HEK293 (cell line): ENCODE results near the gene HSH2D.
A peak's percentile ranks its signal among the peaks of the same experiment; 100 is the strongest.

Experiments
- GFI1B ChIP-seq: fragments of 450-650 bp; formaldehyde crosslinking; IDR thresholded peaks from 2 replicates; pipeline ENCODE4 v1.5.1; 2016; ENCODE audit warnings: missing biosample characterization, missing genetic modification characterization
- GLI4 ChIP-seq: fragments of 450-650 bp; formaldehyde crosslinking; IDR thresholded peaks from 2 replicates; pipeline ENCODE4 v1.5.1; 2016; ENCODE audit warnings: missing biosample characterization, missing genetic modification characterization
- KLF7 ChIP-seq: fragments of 450-650 bp; formaldehyde crosslinking; IDR thresholded peaks from 2 replicates; pipeline ENCODE4 v1.5.1; 2016; ENCODE audit warnings: missing biosample characterization, missing genetic modification characterization, borderline replicate concordance
- SCRT2 ChIP-seq: fragments of 450-650 bp; formaldehyde crosslinking; IDR thresholded peaks from 2 replicates; pipeline ENCODE4 v1.5.1; 2016; ENCODE audit warnings: missing biosample characterization, missing genetic modification characterization
- YY2 ChIP-seq: fragments of 450-650 bp; formaldehyde crosslinking; IDR thresholded peaks from 2 replicates; pipeline ENCODE4 v1.5.1; 2016; ENCODE audit warnings: missing biosample characterization, missing genetic modification characterization
- ZBTB20 ChIP-seq: fragments of 450-650 bp; formaldehyde crosslinking; IDR thresholded peaks from 2 replicates; pipeline ENCODE4 v1.5.1; 2016; ENCODE audit warnings: missing biosample characterization, missing genetic modification characterization
- ZFP37 ChIP-seq: fragments of 450-650 bp; formaldehyde crosslinking; IDR thresholded peaks from 2 replicates; pipeline ENCODE4 v1.5.1; 2016; ENCODE audit warnings: missing biosample characterization, missing genetic modification characterization
- ZIC2 ChIP-seq: fragments of 450-650 bp; formaldehyde crosslinking; IDR thresholded peaks from 2 replicates; pipeline ENCODE4 v1.5.1; 2016; ENCODE audit warnings: missing biosample characterization, missing genetic modification characterization
- ZNF10 ChIP-seq: fragments of 450-650 bp; formaldehyde crosslinking; IDR thresholded peaks from 2 replicates; pipeline ENCODE4 v1.5.1; 2017; ENCODE audit warnings: missing biosample characterization, missing genetic modification characterization
- ZNF140 ChIP-seq: fragments of 450-650 bp; formaldehyde crosslinking; IDR thresholded peaks from 2 replicates; pipeline ENCODE4 v1.5.1; 2016; ENCODE audit warnings: missing biosample characterization, missing genetic modification characterization
- ZNF223 ChIP-seq: fragments of 450-650 bp; formaldehyde crosslinking; IDR thresholded peaks from 2 replicates; pipeline ENCODE4 v1.5.1; 2016; ENCODE audit warnings: missing biosample characterization, missing genetic modification characterization
- ZNF292 ChIP-seq: fragments of 450-650 bp; formaldehyde crosslinking; IDR thresholded peaks from 2 replicates; pipeline ENCODE4 v1.5.1; 2016; ENCODE audit warnings: low read depth, missing biosample characterization, missing genetic modification characterization, borderline replicate concordance
- ZNF324 ChIP-seq: fragments of 450-650 bp; formaldehyde crosslinking; IDR thresholded peaks from 2 replicates; pipeline ENCODE4 v1.5.1; 2016; ENCODE audit warnings: missing biosample characterization, missing genetic modification characterization
- ZNF529 ChIP-seq: fragments of 450-650 bp; formaldehyde crosslinking; IDR thresholded peaks from 2 replicates; pipeline ENCODE4 v1.5.1; 2017; ENCODE audit warnings: missing genetic modification characterization, missing biosample characterization; ENCODE audit not compliant: insufficient replicate concordance
- ZNF544 ChIP-seq: fragments of 450-650 bp; formaldehyde crosslinking; IDR thresholded peaks from 2 replicates; pipeline ENCODE4 v1.5.0; 2017; ENCODE audit warnings: missing biosample characterization, missing genetic modification characterization
- ZNF561 ChIP-seq: fragments of 450-650 bp; IDR thresholded peaks from 2 replicates; pipeline ENCODE4 v1.5.1; 2018; ENCODE audit warnings: missing biosample characterization, missing genetic modification characterization, borderline replicate concordance
- ZNF571 ChIP-seq: fragments of 450-650 bp; formaldehyde crosslinking; IDR thresholded peaks from 2 replicates; pipeline ENCODE4 v1.5.0; 2017; ENCODE audit warnings: missing biosample characterization, missing genetic modification characterization
- ZNF600 ChIP-seq: fragments of 450-650 bp; formaldehyde crosslinking; IDR thresholded peaks from 2 replicates; pipeline ENCODE4 v1.5.1; 2016; ENCODE audit warnings: missing biosample characterization, missing genetic modification characterization
- ZNF610 ChIP-seq: fragments of 450-650 bp; formaldehyde crosslinking; IDR thresholded peaks from 2 replicates; pipeline ENCODE4 v1.5.1; 2016; ENCODE audit warnings: missing biosample characterization, missing genetic modification characterization, borderline replicate concordance
- ZNF660 ChIP-seq: fragments of 450-650 bp; IDR thresholded peaks from 2 replicates; pipeline ENCODE4 v1.5.1; 2018; ENCODE audit warnings: missing biosample characterization, mild to moderate bottlenecking, missing genetic modification characterization
- ZNF707 ChIP-seq: fragments of 450-650 bp; formaldehyde crosslinking; IDR thresholded peaks from 2 replicates; pipeline ENCODE4 v1.5.1; 2016; ENCODE audit warnings: missing biosample characterization, missing genetic modification characterization
- ZNF830 ChIP-seq: fragments of 450-650 bp; IDR thresholded peaks from 2 replicates; pipeline ENCODE4 v1.5.0; 2018; ENCODE audit warnings: missing biosample characterization, missing genetic modification characterization, low read depth, mild to moderate bottlenecking, moderate library complexity
- ZSCAN30 ChIP-seq: fragments of 450-650 bp; IDR thresholded peaks from 2 replicates; pipeline ENCODE4 v1.5.1; 2018; ENCODE audit warnings: missing biosample characterization, mild to moderate bottlenecking, missing genetic modification characterization, moderate library complexity
- TF ChIP-seq, protein P1 (sequence below): fragments of 450-650 bp; formaldehyde crosslinking; IDR thresholded peaks from 2 replicates; pipeline ENCODE4 v1.5.1; 2016; ENCODE audit warnings: missing biosample characterization, missing genetic modification characterization
- TF ChIP-seq, protein P2 (sequence below): fragments of 450-650 bp; IDR thresholded peaks from 2 replicates; pipeline ENCODE4 v1.5.1; 2018; ENCODE audit warnings: missing biosample characterization, missing genetic modification characterization
- TF ChIP-seq, protein P3 (sequence below): fragments of 450-650 bp; formaldehyde crosslinking; IDR thresholded peaks from 2 replicates; pipeline ENCODE4 v1.5.1; 2017; ENCODE audit warnings: missing biosample characterization, missing genetic modification characterization
- TF ChIP-seq, protein P4 (sequence below): fragments of 450-650 bp; formaldehyde crosslinking; IDR thresholded peaks from 2 replicates; pipeline ENCODE4 v1.5.1; 2016; ENCODE audit warnings: missing biosample characterization, missing genetic modification characterization
- TF ChIP-seq, protein P5 (sequence below): fragments of 450-650 bp; formaldehyde crosslinking; IDR thresholded peaks from 2 replicates; pipeline ENCODE4 v1.5.1; 2016; ENCODE audit warnings: missing biosample characterization, missing genetic modification characterization
- TF ChIP-seq, protein P6 (sequence below): IDR thresholded peaks from 2 replicates; pipeline ENCODE4 v1.6.1; 2011; ENCODE audit warnings: mild to moderate bottlenecking, low read depth, low read length, borderline replicate concordance
- TF ChIP-seq, protein P7 (sequence below): fragments of 450-650 bp; formaldehyde crosslinking; IDR thresholded peaks from 2 replicates; pipeline ENCODE4 v1.5.1; 2016; ENCODE audit warnings: missing biosample characterization, missing genetic modification characterization, low read depth

The HSH2D gene

DNA sequence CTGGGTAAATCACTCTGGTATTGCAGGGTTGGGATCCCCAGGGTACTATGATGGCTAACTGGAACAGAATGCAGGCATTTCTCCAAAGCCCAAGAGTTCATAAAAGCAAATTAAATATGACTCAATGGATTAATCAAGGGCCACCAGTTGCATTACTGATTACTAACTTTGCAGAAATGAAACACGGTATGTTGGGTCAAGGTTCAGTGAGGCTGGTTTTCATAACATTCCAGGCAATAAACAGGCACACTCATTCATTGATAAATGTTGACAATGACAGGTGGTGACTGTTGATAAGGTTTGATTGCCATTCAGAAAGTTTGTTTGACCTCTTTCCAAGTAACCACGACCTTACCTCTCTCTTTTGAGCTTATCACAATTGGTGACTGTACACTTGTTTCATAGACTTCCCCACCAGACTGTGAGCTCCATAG lies 53.7 kb downstream of the HSH2D start (continued):
- TF ChIP-seq ZNF660, result peak; percentile 85; the same call in 1 of the 2 replicates
- TF ChIP-seq, protein P1, sequence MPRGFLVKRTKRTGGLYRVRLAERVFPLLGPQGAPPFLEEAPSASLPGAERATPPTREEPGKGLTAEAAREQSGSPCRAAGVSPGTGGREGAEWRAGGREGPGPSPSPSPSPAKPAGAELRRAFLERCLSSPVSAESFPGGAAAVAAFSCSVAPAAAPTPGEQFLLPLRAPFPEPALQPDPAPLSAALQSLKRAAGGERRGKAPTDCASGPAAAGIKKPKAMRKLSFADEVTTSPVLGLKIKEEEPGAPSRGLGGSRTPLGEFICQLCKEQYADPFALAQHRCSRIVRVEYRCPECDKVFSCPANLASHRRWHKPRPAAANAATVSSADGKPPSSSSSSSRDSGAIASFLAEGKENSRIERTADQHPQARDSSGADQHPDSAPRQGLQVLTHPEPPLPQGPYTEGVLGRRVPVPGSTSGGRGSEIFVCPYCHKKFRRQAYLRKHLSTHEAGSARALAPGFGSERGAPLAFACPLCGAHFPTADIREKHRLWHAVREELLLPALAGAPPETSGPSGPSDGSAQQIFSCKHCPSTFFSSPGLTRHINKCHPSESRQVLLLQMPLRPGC, result peak; percentile 60
- TF ChIP-seq, protein P2, sequence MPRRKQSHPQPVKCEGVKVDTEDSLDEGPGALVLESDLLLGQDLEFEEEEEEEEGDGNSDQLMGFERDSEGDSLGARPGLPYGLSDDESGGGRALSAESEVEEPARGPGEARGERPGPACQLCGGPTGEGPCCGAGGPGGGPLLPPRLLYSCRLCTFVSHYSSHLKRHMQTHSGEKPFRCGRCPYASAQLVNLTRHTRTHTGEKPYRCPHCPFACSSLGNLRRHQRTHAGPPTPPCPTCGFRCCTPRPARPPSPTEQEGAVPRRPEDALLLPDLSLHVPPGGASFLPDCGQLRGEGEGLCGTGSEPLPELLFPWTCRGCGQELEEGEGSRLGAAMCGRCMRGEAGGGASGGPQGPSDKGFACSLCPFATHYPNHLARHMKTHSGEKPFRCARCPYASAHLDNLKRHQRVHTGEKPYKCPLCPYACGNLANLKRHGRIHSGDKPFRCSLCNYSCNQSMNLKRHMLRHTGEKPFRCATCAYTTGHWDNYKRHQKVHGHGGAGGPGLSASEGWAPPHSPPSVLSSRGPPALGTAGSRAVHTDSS (tag by site-specific recombination), result 0 out of 2 replicates have a peak, but pooled peaks have one; percentile 27
- TF ChIP-seq, protein P3, sequence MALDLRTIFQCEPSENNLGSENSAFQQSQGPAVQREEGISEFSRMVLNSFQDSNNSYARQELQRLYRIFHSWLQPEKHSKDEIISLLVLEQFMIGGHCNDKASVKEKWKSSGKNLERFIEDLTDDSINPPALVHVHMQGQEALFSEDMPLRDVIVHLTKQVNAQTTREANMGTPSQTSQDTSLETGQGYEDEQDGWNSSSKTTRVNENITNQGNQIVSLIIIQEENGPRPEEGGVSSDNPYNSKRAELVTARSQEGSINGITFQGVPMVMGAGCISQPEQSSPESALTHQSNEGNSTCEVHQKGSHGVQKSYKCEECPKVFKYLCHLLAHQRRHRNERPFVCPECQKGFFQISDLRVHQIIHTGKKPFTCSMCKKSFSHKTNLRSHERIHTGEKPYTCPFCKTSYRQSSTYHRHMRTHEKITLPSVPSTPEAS (tag by site-specific recombination), result peak; percentile 31; the same call in 1 of the 2 replicates
- no peak for TF ChIP-seq ZNF324 (tag by site-specific recombination)
- no peak for TF ChIP-seq GLI4 (tag by site-specific recombination)
- no peak for TF ChIP-seq ZNF544
- no peak for TF ChIP-seq ZSCAN30 (tag by site-specific recombination)
- TF ChIP-seq, protein P4, sequence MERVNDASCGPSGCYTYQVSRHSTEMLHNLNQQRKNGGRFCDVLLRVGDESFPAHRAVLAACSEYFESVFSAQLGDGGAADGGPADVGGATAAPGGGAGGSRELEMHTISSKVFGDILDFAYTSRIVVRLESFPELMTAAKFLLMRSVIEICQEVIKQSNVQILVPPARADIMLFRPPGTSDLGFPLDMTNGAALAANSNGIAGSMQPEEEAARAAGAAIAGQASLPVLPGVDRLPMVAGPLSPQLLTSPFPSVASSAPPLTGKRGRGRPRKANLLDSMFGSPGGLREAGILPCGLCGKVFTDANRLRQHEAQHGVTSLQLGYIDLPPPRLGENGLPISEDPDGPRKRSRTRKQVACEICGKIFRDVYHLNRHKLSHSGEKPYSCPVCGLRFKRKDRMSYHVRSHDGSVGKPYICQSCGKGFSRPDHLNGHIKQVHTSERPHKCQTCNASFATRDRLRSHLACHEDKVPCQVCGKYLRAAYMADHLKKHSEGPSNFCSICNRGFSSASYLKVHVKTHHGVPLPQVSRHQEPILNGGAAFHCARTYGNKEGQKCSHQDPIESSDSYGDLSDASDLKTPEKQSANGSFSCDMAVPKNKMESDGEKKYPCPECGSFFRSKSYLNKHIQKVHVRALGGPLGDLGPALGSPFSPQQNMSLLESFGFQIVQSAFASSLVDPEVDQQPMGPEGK (tag by site-specific recombination), result no peak
- TF ChIP-seq ZNF600, result no peak
- TF ChIP-seq ZIC2 (tag by site-specific recombination), result no peak
- TF ChIP-seq YY2, result no peak
- 0 out of 2 replicates have a peak, but pooled peaks have one; percentile 45 for TF ChIP-seq ZBTB20 (tag by site-specific recombination)
- no peak for TF ChIP-seq ZNF140 (tag by site-specific recombination)
- TF ChIP-seq ZNF571 (tag by site-specific recombination), result no peak
- TF ChIP-seq SCRT2 (tag by site-specific recombination), result peak; percentile 98
- TF ChIP-seq ZNF529 (tag by site-specific recombination), result no peak
- TF ChIP-seq, protein P5, sequence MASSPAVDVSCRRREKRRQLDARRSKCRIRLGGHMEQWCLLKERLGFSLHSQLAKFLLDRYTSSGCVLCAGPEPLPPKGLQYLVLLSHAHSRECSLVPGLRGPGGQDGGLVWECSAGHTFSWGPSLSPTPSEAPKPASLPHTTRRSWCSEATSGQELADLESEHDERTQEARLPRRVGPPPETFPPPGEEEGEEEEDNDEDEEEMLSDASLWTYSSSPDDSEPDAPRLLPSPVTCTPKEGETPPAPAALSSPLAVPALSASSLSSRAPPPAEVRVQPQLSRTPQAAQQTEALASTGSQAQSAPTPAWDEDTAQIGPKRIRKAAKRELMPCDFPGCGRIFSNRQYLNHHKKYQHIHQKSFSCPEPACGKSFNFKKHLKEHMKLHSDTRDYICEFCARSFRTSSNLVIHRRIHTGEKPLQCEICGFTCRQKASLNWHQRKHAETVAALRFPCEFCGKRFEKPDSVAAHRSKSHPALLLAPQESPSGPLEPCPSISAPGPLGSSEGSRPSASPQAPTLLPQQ, result no peak
- TF ChIP-seq ZNF830 (tag by site-specific recombination), result no peak
- TF ChIP-seq, protein P6, sequence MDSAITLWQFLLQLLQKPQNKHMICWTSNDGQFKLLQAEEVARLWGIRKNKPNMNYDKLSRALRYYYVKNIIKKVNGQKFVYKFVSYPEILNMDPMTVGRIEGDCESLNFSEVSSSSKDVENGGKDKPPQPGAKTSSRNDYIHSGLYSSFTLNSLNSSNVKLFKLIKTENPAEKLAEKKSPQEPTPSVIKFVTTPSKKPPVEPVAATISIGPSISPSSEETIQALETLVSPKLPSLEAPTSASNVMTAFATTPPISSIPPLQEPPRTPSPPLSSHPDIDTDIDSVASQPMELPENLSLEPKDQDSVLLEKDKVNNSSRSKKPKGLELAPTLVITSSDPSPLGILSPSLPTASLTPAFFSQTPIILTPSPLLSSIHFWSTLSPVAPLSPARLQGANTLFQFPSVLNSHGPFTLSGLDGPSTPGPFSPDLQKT, result no peak
- no peak for TF ChIP-seq ZNF223 (tag by site-specific recombination)
- TF ChIP-seq, protein P7, sequence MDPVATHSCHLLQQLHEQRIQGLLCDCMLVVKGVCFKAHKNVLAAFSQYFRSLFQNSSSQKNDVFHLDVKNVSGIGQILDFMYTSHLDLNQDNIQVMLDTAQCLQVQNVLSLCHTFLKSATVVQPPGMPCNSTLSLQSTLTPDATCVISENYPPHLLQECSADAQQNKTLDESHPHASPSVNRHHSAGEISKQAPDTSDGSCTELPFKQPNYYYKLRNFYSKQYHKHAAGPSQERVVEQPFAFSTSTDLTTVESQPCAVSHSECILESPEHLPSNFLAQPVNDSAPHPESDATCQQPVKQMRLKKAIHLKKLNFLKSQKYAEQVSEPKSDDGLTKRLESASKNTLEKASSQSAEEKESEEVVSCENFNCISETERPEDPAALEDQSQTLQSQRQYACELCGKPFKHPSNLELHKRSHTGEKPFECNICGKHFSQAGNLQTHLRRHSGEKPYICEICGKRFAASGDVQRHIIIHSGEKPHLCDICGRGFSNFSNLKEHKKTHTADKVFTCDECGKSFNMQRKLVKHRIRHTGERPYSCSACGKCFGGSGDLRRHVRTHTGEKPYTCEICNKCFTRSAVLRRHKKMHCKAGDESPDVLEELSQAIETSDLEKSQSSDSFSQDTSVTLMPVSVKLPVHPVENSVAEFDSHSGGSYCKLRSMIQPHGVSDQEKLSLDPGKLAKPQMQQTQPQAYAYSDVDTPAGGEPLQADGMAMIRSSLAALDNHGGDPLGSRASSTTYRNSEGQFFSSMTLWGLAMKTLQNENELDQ (tag by site-specific recombination), result no peak
- TF ChIP-seq ZNF610 (tag by site-specific recombination), result no peak
- TF ChIP-seq ZNF561 (tag by site-specific recombination), result no peak
- no peak for TF ChIP-seq ZNF292 (tag by site-specific recombination)
- no peak for TF ChIP-seq ZNF10 (tag by site-specific recombination)
- no peak for TF ChIP-seq ZNF707
- no peak for TF ChIP-seq GFI1B
- TF ChIP-seq ZFP37 (tag by site-specific recombination), result no peak
- TF ChIP-seq KLF7 (tag by site-specific recombination), result no peak
